GM12864 (cell line): ENCODE measurements around the gene SFXN4.
A peak's percentile ranks its signal among the peaks of the same experiment; 100 is the strongest.
"Not testable (repeated sequence)": the region's sequence is repeated elsewhere in the genome, so short reads cannot be mapped to it uniquely, and the experiment has no call there.

Experiments used
- DNase-seq: peaks from one replicate; pipeline ENCODE4 v3.0.0-alpha.2; 2011; ENCODE audit warnings: low read depth
- H3K4me3 ChIP-seq: 2 replicates; pipeline ENCODE4 v1.5.1; 2011; ENCODE audit warnings: mild to moderate bottlenecking, low read depth, low read length, control low read depth
- CTCF ChIP-seq: IDR thresholded peaks from 2 replicates; pipeline ENCODE4 v1.5.1; 2011; ENCODE audit warnings: low read depth, mild to moderate bottlenecking, moderate library complexity, low read length, control low read depth, inconsistent platforms; ENCODE audit errors: missing control alignments

SFXN4 gene

GRCh38 chr10:119116326-119116951 lies 49.1 kb downstream of the SFXN4 start:
- TF ChIP-seq CTCF = no peak
- DNase-seq = no peak
- no peak overlapping the region for H3K4me3 ChIP-seq

GRCh38 chr10:119115926-119116325 lies 49.6 kb downstream of the SFXN4 start:
- TF ChIP-seq CTCF = no peak
- DNase-seq = no peak
- H3K4me3 ChIP-seq = no peak overlapping the region

GRCh38 chr10:119113751-119114732 lies 51.5 kb downstream of the SFXN4 start:
- no peak overlapping the region for H3K4me3 ChIP-seq
- no peak for TF ChIP-seq CTCF
- DNase-seq = no peak

- no peak for TF ChIP-seq CTCF
- no peak for DNase-seq
- no peak overlapping the region for H3K4me3 ChIP-seq
Measured at GRCh38 chr10:119112056-119112455, 53.5 kb downstream of the SFXN4 start.

- H3K4me3 ChIP-seq, DNase-seq: not testable (repeated sequence)
Measured at GRCh38 chr10:119107771-119108170, 57.7 kb downstream of the SFXN4 start.

- not testable (repeated sequence) for H3K4me3 ChIP-seq, DNase-seq
Measured at GRCh38 chr10:119107106-119107505, 58.4 kb downstream of the SFXN4 start.

- H3K4me3 ChIP-seq, DNase-seq: not testable (repeated sequence)
Measured at GRCh38 chr10:119105899-119106298, 59.6 kb downstream of the SFXN4 start.

- no peak for DNase-seq
- TF ChIP-seq CTCF = no peak
- peak overlapping the region; percentile 84; the same call in 1 of the 2 replicates for H3K4me3 ChIP-seq
Measured at GRCh38 chr10:119105155-119105554, 60.4 kb downstream of the SFXN4 start.
